GM12873 (cell line): ENCODE results near the gene RWDD4.

Source experiments
- TF ChIP-seq, protein P1 (sequence below): IDR thresholded peaks from 2 replicates; pipeline ENCODE4 v1.5.1; 2012; ENCODE audit warnings: low read depth, mild to moderate bottlenecking, moderate library complexity, low read length, control low read depth; ENCODE audit not compliant: insufficient read depth; ENCODE audit errors: missing control alignments

The RWDD4 gene

DNA sequence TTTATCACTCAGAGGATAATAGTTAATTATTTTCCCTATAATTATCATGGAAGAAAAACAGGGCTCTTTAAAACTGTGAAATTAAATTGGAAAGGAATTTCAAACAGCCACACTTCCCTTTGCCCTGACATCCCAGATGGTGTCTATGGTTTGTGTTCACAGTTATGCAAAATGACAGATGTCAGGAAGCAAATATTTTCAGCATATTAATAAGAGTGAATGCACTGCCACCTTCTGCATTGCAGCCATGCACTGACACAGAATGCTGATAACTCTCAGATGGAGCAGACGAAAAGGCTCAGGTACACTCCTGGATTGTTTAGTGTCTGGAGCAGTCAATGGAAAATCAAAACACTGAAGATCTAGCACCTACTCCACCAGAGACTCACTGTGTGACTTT lies 57.6 kb downstream of the RWDD4 start:
- TF ChIP-seq, protein P1, sequence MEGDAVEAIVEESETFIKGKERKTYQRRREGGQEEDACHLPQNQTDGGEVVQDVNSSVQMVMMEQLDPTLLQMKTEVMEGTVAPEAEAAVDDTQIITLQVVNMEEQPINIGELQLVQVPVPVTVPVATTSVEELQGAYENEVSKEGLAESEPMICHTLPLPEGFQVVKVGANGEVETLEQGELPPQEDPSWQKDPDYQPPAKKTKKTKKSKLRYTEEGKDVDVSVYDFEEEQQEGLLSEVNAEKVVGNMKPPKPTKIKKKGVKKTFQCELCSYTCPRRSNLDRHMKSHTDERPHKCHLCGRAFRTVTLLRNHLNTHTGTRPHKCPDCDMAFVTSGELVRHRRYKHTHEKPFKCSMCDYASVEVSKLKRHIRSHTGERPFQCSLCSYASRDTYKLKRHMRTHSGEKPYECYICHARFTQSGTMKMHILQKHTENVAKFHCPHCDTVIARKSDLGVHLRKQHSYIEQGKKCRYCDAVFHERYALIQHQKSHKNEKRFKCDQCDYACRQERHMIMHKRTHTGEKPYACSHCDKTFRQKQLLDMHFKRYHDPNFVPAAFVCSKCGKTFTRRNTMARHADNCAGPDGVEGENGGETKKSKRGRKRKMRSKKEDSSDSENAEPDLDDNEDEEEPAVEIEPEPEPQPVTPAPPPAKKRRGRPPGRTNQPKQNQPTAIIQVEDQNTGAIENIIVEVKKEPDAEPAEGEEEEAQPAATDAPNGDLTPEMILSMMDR: no peak

DNA sequence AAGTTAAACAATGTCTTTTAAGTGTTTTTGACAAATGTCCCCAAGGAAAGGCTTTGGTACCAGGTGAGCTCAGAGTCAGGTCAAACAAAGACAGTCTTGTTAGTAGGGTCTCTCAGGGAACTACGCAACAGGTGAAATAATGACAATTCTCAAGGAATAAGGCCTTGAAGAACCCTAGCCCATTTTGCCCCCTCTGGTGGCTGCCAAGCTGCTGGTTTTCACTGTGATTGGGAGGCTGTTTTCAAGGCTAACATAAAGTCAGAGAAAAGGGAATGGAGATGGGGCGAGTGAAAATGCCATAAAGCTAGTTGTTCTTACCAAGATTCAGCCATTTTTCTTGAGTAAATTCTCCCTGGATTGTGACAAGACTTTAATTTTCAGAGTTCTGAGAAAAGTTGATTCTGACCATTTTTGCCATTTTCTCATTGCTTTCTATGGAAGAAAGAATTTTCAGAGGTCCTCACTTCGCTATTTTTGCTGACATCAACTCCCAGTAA lies 58.7 kb downstream of the RWDD4 start:
- TF ChIP-seq, protein P1: peak; percentile 43

DNA sequence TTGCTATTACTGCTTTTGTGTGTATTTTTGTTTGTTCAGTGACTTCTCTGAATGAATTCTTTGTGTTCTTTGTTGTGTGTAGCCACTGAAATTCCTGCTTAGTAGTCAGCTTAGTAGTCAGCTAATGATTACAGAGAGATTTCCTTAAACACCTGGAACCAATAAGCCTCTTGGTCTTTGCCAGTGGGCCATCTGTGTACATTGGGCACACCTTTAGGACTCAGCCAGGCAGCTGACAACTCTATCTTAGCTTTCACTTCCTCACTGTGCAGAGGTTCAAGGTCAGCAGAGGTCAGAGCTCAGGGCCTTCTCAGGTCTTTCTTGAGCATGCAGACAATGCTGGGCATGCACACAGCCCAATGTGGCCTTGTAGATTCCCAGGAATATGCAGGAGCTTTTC lies 59.3 kb downstream of the RWDD4 start:
- TF ChIP-seq, protein P1: no peak

DNA sequence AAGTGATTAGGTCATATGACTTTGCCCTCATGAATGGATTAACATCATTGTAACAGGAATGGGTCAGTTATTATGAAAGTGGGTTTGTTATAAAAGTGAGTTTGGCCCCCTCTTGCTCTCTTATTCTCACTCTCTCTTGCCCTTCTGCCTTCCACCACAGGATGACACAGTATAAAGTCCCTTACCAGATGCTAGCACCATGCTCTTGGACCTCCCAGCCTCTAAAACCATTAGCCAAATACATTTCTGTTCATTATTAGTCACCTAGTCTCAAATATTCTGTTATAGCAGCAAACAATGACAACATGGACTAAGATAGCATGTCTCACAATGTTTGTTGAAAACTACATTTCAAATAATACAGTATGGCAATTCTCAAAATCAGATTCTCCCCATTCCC lies 59.7 kb downstream of the RWDD4 start:
- TF ChIP-seq, protein P1: no peak

DNA sequence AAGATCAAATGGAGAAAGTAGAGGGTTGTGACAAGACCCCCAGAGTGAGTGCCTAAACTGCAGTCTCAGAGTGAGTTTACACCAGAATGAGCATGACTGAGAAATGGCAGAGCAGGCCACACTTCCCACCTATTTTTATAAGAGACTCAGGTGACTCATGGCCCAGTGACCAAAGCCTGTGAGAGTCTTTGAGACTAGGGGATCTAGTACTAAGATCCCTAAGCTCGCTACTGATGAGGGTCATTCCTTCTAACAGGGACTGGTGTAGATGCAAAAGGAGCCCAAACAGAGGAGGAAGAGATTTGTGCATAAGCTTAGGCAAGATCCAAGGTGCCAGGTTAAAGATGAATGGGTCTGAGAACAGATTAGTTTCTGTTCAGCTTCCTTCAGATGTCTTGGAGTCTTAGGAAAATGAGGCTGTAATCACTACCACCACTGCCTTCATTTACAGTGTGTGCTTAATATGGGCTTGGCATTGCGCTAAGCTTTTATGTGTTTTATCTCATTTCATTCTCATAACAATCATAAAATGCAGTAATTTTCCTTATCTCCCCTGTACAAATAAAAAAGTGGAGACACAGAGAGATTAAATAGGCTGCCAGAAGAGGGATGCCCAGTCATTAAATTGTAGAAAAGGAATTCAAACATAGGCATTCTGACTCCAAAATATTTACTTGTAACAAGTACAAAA lies 62.8 kb downstream of the RWDD4 start:
- TF ChIP-seq, protein P1: no peak

DNA sequence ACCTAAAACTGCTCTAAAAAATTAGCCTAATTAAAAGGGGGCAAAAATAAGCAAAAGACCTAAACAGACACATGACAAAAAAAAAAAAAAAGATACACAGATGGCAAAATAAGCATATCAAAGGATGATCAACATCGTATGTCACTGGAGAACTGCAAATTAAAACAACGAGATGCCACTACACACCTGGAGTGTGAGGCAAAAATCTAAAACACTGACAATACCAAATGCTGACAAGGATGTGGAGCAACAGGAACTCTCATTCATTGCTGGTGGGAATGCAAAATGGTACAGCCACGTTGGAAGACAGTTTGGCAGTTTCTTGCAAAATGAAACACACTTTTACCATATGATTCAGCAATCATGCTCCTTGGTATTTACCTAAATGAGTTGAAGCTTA lies 64.2 kb downstream of the RWDD4 start:
- TF ChIP-seq, protein P1: no peak

DNA sequence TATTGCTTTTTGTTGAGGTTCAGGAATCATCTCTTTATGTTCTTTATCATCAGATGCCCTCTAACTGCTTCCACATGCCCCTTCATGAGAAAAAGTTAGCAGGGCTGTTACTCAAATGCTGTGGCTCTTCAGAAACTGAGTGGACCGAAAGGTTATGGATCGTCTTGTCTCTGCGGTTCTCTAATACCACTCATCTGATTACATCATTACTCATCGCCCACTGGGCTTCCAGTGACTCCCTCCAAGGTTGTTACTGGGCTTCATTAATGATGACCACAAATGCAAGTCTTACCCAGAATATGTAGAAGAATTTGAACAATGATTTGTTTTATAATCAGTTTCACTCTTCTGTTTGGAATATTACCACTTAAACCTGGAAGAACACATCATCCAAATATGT lies 67.7 kb downstream of the RWDD4 start:
- TF ChIP-seq, protein P1: no peak
